Neural progenitor cell (in vitro differentiated cells): ENCODE results near the gene PACS1. TPM values are rescaled to one million over a fixed set of nuclear protein-coding genes. Genes with fewer than 3 reads are reported as not detected.

ENCODE experiments used
- DNase-seq: peaks from one replicate; pipeline ENCODE4 v3.0.0-alpha.2; 2016; ENCODE audit warnings: low spot score
- H2AFZ ChIP-seq: fragments of 200-600 bp; sonication (generic); replicated peaks from 2 replicates; pipeline ENCODE4 v1.6.1; 2016; ENCODE audit warnings: antibody characterized with exemption
- H3F3A ChIP-seq: fragments of 200-600 bp; sonication (generic); 2 replicates; pipeline ENCODE4 v1.6.1; 2016; ENCODE audit warnings: antibody characterized with exemption, low read depth
- H3K27ac ChIP-seq: fragments of 200-600 bp; sonication (generic); 2 replicates; pipeline ENCODE4 v1.5.1; 2016; ENCODE audit warnings: mild to moderate bottlenecking
- H3K27me3 ChIP-seq: fragments of 200-600 bp; sonication (generic); 2 replicates; pipeline ENCODE4 v1.6.1; 2016; ENCODE audit warnings: mild to moderate bottlenecking, moderate library complexity
- H3K36me3 ChIP-seq: fragments of 200-600 bp; sonication (generic); 2 replicates; pipeline ENCODE4 v1.5.1; 2016
- H3K4me1 ChIP-seq: fragments of 200-600 bp; sonication (generic); 2 replicates; pipeline ENCODE4 v1.6.1; 2016; ENCODE audit warnings: mixed run types
- H3K4me2 ChIP-seq: fragments of 200-600 bp; sonication (generic); 2 replicates; pipeline ENCODE4 v1.6.1; 2016
- H3K4me3 ChIP-seq: fragments of 200-600 bp; sonication (generic); 2 replicates; pipeline ENCODE4 v1.5.1; 2016
- H3K79me2 ChIP-seq: fragments of 200-600 bp; sonication (generic); 2 replicates; pipeline ENCODE4 v1.6.1; 2016; ENCODE audit warnings: low read depth
- H3K9ac ChIP-seq: fragments of 200-600 bp; sonication (generic); 2 replicates; pipeline ENCODE4 v1.6.1; 2016
- H3K9me3 ChIP-seq: fragments of 200-600 bp; sonication (generic); 2 replicates; pipeline ENCODE4 v1.5.1; 2016; ENCODE audit warnings: low read depth
- H4K20me1 ChIP-seq: fragments of 200-600 bp; sonication (generic); 2 replicates; pipeline ENCODE4 v1.6.1; 2016; ENCODE audit warnings: low read depth
- H3K27ac Mint-ChIP-seq: 3 replicates; pipeline ENCODE4 v1.8.0; 2021; ENCODE audit warnings: mixed read lengths
- H3K27me3 Mint-ChIP-seq: 2 replicates; pipeline ENCODE4 v1.8.0; 2022; ENCODE audit warnings: low read depth, mild to moderate bottlenecking, inconsistent platforms, moderate library complexity, mixed read lengths; ENCODE audit not compliant: insufficient read depth
- H3K36me3 Mint-ChIP-seq: 3 replicates; pipeline ENCODE4 v1.8.0; 2021; ENCODE audit warnings: mixed read lengths
- H3K4me1 Mint-ChIP-seq: 3 replicates; pipeline ENCODE4 v1.8.0; 2021; ENCODE audit warnings: mixed read lengths
- H3K4me3 Mint-ChIP-seq: 3 replicates; pipeline ENCODE4 v1.8.0; 2021; ENCODE audit warnings: mild to moderate bottlenecking, moderate library complexity, mixed read lengths
- H3K9me3 Mint-ChIP-seq: 3 replicates; pipeline ENCODE4 v1.8.0; 2020; ENCODE audit warnings: mixed read lengths
- EZH2 ChIP-seq: fragments of 200-600 bp; sonication (generic); IDR thresholded peaks from 2 replicates; pipeline ENCODE4 v1.6.1; 2017; ENCODE audit warnings: antibody characterized with exemption, mild to moderate bottlenecking, moderate library complexity
- EZH2phosphoT487 ChIP-seq: fragments of 200-600 bp; sonication (generic); IDR thresholded peaks from 2 replicates; pipeline ENCODE4 v1.6.1; 2017; ENCODE audit warnings: antibody characterized with exemption
- total RNA-seq: library from RNA; depleted of rRNA; stranded (reverse); fragments of >200 nt; gene quantifications from 2 replicates; pipeline ENCODE4 v1.2.3, GENCODE V29; 2015; ENCODE audit warnings: low replicate concordance
- TF ChIP-seq, protein P1 (sequence below): fragments of 200-600 bp; sonication (generic); IDR thresholded peaks from 2 replicates; pipeline ENCODE4 v1.5.1; 2017; ENCODE audit warnings: antibody characterized with exemption, mild to moderate bottlenecking

The PACS1 gene
- total RNA-seq, 1 donor from 2014 or later, result 13.4 TPM

GRCh38 chr11:66119348-66120133 lies 49.5 kb downstream of the PACS1 start:
- H3K36me3 Mint-ChIP-seq, result no peaks in the 10 kb centered on the region
- Histone ChIP-seq H3K4me2 (peak overlapping the region; percentile 27), H3K9me3 (no peaks in the 10 kb centered on the region), H3K9ac (no peak overlapping the region), H3K79me2 (no peaks in the 10 kb centered on the region), H4K20me1 (peaks cover 21% of the 10 kb centered on the region), H2AFZ (no peak overlapping the region), H3K4me3 (no peak overlapping the region), H3F3A (peaks cover 18% of the 10 kb centered on the region), H3K4me1 (peaks cover 27% of the 10 kb centered on the region), H3K27me3 (no peaks in the 10 kb centered on the region), H3K27ac (peak overlapping the region; percentile 46), H3K36me3 (no peaks in the 10 kb centered on the region)
- H3K9me3 Mint-ChIP-seq, result no peaks in the 10 kb centered on the region
- peaks cover 55% of the 10 kb centered on the region for H3K4me1 Mint-ChIP-seq
- TF ChIP-seq, protein P1, sequence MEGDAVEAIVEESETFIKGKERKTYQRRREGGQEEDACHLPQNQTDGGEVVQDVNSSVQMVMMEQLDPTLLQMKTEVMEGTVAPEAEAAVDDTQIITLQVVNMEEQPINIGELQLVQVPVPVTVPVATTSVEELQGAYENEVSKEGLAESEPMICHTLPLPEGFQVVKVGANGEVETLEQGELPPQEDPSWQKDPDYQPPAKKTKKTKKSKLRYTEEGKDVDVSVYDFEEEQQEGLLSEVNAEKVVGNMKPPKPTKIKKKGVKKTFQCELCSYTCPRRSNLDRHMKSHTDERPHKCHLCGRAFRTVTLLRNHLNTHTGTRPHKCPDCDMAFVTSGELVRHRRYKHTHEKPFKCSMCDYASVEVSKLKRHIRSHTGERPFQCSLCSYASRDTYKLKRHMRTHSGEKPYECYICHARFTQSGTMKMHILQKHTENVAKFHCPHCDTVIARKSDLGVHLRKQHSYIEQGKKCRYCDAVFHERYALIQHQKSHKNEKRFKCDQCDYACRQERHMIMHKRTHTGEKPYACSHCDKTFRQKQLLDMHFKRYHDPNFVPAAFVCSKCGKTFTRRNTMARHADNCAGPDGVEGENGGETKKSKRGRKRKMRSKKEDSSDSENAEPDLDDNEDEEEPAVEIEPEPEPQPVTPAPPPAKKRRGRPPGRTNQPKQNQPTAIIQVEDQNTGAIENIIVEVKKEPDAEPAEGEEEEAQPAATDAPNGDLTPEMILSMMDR, result no peak
- TF ChIP-seq EZH2 (no peak), EZH2phosphoT487 (no peak)
- DNase-seq, result peak; percentile 52
- peak overlapping the region; percentile 99 for H3K27ac Mint-ChIP-seq
- H3K4me3 Mint-ChIP-seq, result peak overlapping the region; percentile 42
- no peaks in the 10 kb centered on the region for H3K27me3 Mint-ChIP-seq

- peaks cover 49% of the 10 kb centered on the region for H3K4me1 Mint-ChIP-seq
- Histone ChIP-seq H4K20me1 (peaks cover 2% of the 10 kb centered on the region), H3K27me3 (no peaks in the 10 kb centered on the region), H3K27ac (no peak overlapping the region), H3K9me3 (no peaks in the 10 kb centered on the region), H3K4me2 (no peak overlapping the region), H3K4me1 (peaks cover 15% of the 10 kb centered on the region), H2AFZ (no peak overlapping the region), H3K4me3 (no peak overlapping the region), H3K79me2 (no peaks in the 10 kb centered on the region), H3K36me3 (no peaks in the 10 kb centered on the region), H3K9ac (no peak overlapping the region), H3F3A (peaks cover 23% of the 10 kb centered on the region)
- H3K27me3 Mint-ChIP-seq, result no peaks in the 10 kb centered on the region
- no peak overlapping the region for H3K4me3 Mint-ChIP-seq
- TF ChIP-seq, protein P1, result no peak
- TF ChIP-seq EZH2phosphoT487 (no peak), EZH2 (no peak)
- no peak for DNase-seq
- H3K9me3 Mint-ChIP-seq, result no peaks in the 10 kb centered on the region
- no peaks in the 10 kb centered on the region for H3K36me3 Mint-ChIP-seq
- no peak overlapping the region for H3K27ac Mint-ChIP-seq
Observed at GRCh38 chr11:66121466-66121865, 51.4 kb downstream of the PACS1 start.

DNA sequence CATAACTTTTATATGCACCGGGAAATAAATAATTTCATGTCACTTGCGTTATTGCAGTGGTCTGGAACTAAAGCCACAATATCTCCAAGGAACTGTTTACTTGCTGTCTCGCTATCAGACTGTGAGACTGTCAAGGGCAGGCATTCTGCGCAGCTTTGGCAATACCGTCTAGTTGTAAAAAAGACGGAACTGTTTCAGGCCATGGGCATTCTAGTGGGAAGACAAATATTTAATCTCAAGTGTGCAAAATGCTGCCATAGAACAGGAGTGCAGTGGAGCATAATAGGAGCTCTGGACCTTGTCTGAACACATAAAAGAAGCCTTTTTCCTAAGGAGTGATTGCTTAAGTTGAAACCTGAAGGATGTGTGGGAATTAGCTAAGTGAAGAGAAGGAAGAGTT lies 53.8 kb downstream of the PACS1 start:
- TF ChIP-seq, protein P1, result no peak
- no peak for TF ChIP-seq EZH2phosphoT487
- TF ChIP-seq EZH2, result no peak
- H3K4me3 ChIP-seq, result no peak overlapping the region
- H3K4me1 ChIP-seq, result peaks cover 18% of the 10 kb centered on the region
- DNase-seq, result no peak
- H2AFZ ChIP-seq, result no peak overlapping the region
- H3K27me3 ChIP-seq, result no peaks in the 10 kb centered on the region
- H3K9me3 ChIP-seq, result no peaks in the 10 kb centered on the region
- no peaks in the 10 kb centered on the region for H3K36me3 ChIP-seq
- no peak overlapping the region for H3K4me3 Mint-ChIP-seq
- H3K27ac Mint-ChIP-seq, result no peak overlapping the region
- peaks cover 22% of the 10 kb centered on the region for H3F3A ChIP-seq
- H4K20me1 ChIP-seq, result no peaks in the 10 kb centered on the region
- H3K36me3 Mint-ChIP-seq, result no peaks in the 10 kb centered on the region
- H3K9ac ChIP-seq, result no peak overlapping the region
- no peak overlapping the region for H3K27ac ChIP-seq
- no peak overlapping the region for H3K4me2 ChIP-seq
- no peaks in the 10 kb centered on the region for H3K79me2 ChIP-seq
- H3K27me3 Mint-ChIP-seq, result no peaks in the 10 kb centered on the region
- H3K4me1 Mint-ChIP-seq, result peaks cover 51% of the 10 kb centered on the region
- no peaks in the 10 kb centered on the region for H3K9me3 Mint-ChIP-seq
